ENCODE data around the gene AHDC1. TPM values are rescaled to one million over a fixed set of nuclear protein-coding genes. Genes with fewer than 3 reads are reported as not detected.
"Not testable (repeated sequence)": the region's sequence is repeated elsewhere in the genome, so short reads cannot be mapped to it uniquely, and the experiment has no call there.

Gene AHDC1
- total RNA-seq, 1 experiment from 2014 or later, result 20.8 TPM

- no peaks in the 10 kb centered on the region for H3K9me3 Mint-ChIP-seq (ENCODE audit: low read depth, unreplicated experiment)
- no peak overlapping the region for H3K27ac Mint-ChIP-seq (ENCODE audit: unreplicated experiment)
- TF ChIP-seq CTCF (IDR thresholded peaks at IDR 0.05; ENCODE audit: unreplicated experiment), result no peak
- no peaks in the 10 kb centered on the region for H3K36me3 Mint-ChIP-seq (ENCODE audit: insufficient read depth, unreplicated experiment)
- intact Hi-C loops (cut with micrococcal nuclease; ENCODE audit: unreplicated experiment), result no loop called here
- no peak overlapping the region for H3K4me3 Mint-ChIP-seq (ENCODE audit: low read depth, unreplicated experiment)
- CTCF ChIA-PET, result no interaction called here
- H3K27me3 Mint-ChIP-seq (ENCODE audit: unreplicated experiment), result peaks cover 45% of the 10 kb centered on the region
- H3K4me1 Mint-ChIP-seq (ENCODE audit: low read depth, unreplicated experiment), result no peaks in the 10 kb centered on the region
- no peak for DNase-seq
- no TSS peak for BruUV-seq (replicated peaks)
Measured at GRCh38 chr1:27628712-27629111, 24.8 kb upstream of the AHDC1 start.

- H3K9me3 Mint-ChIP-seq (ENCODE audit: low read depth, unreplicated experiment); H3K36me3 Mint-ChIP-seq (ENCODE audit: insufficient read depth, unreplicated experiment); H3K27ac Mint-ChIP-seq (ENCODE audit: unreplicated experiment); H3K4me3 Mint-ChIP-seq (ENCODE audit: low read depth, unreplicated experiment); CTCF ChIA-PET; intact Hi-C loops (cut with micrococcal nuclease; ENCODE audit: unreplicated experiment); BruUV-seq (replicated peaks); H3K4me1 Mint-ChIP-seq (ENCODE audit: low read depth, unreplicated experiment); DNase-seq: not testable (repeated sequence)
- H3K27me3 Mint-ChIP-seq (ENCODE audit: unreplicated experiment), result peaks cover 43% of the 10 kb centered on the region
Measured at GRCh38 chr1:27627733-27628132, 23.8 kb upstream of the AHDC1 start.

- intact Hi-C loops (cut with micrococcal nuclease; ENCODE audit: unreplicated experiment), result no loop called here
- Mint-ChIP-seq H3K4me3 (ENCODE audit: low read depth, unreplicated experiment) (no peak overlapping the region), H3K27ac (ENCODE audit: unreplicated experiment) (no peak overlapping the region), H3K27me3 (ENCODE audit: unreplicated experiment) (peaks cover 36% of the 10 kb centered on the region), H3K36me3 (ENCODE audit: insufficient read depth, unreplicated experiment) (no peaks in the 10 kb centered on the region), H3K4me1 (ENCODE audit: low read depth, unreplicated experiment) (no peaks in the 10 kb centered on the region), H3K9me3 (ENCODE audit: low read depth, unreplicated experiment) (no peaks in the 10 kb centered on the region)
- CTCF ChIA-PET, result interaction anchor here (0.5 kb wide), 1 partner anchor 9 kb away, joined by 3 read pairs; no protein-coding TSS in a partner anchor
- no peak for DNase-seq
- TF ChIP-seq CTCF (IDR thresholded peaks at IDR 0.05; ENCODE audit: unreplicated experiment), result no peak
- no TSS peak for BruUV-seq (replicated peaks)
Measured at GRCh38 chr1:27627061-27627460, 23.1 kb upstream of the AHDC1 start.

GRCh38 chr1:27626031-27626935 lies 22.3 kb upstream of the AHDC1 start:
- Mint-ChIP-seq H3K4me3 (ENCODE audit: low read depth, unreplicated experiment) (no peak overlapping the region), H3K27me3 (ENCODE audit: unreplicated experiment) (peaks cover 28% of the 10 kb centered on the region), H3K27ac (ENCODE audit: unreplicated experiment) (no peak overlapping the region), H3K36me3 (ENCODE audit: insufficient read depth, unreplicated experiment) (no peaks in the 10 kb centered on the region), H3K9me3 (ENCODE audit: low read depth, unreplicated experiment) (no peaks in the 10 kb centered on the region), H3K4me1 (ENCODE audit: low read depth, unreplicated experiment) (no peaks in the 10 kb centered on the region)
- no peak for TF ChIP-seq CTCF (IDR thresholded peaks at IDR 0.05; ENCODE audit: unreplicated experiment)
- no TSS peak for BruUV-seq (replicated peaks)
- intact Hi-C loops (cut with micrococcal nuclease; ENCODE audit: unreplicated experiment), result no loop called here
- CTCF ChIA-PET, result interaction anchor here (0.5 kb wide), 1 partner anchor 9 kb away, joined by 3 read pairs; no protein-coding TSS in a partner anchor
- DNase-seq, result no peak
